Small intestine (tissue), 7 donors: ENCODE measurements around the gene SDSL. TPM values are rescaled to one million over a fixed set of nuclear protein-coding genes. Genes with fewer than 3 reads are reported as not detected.

Source experiments
- DNase-seq, 2 donors: peaks; one replicate each; pipeline versions ENCODE4 v3.0.0 to v3.0.0-alpha.2; 2013
- FAIRE-seq: peaks from 2 replicates; lab custom pipeline; 2012; peaks lifted over from hg19 to GRCh38; lab: Jason Lieb, UNC
- H3K27ac ChIP-seq, 3 donors: one replicate each; pipeline ENCODE4 v1.5.1; 2013; ENCODE audit warnings: low read length in 2 of 3, mild to moderate bottlenecking in 2 of 3, control low read depth in 1 of 3, inconsistent platforms in 1 of 3, low read depth in 1 of 3, moderate library complexity in 1 of 3
- H3K27me3 ChIP-seq, 3 donors: one replicate each; pipeline ENCODE4 v1.6.1; 2013; ENCODE audit warnings: low read length in 3 of 3, inconsistent platforms in 1 of 3; ENCODE audit not compliant: control insufficient read depth in 3 of 3, insufficient read depth in 3 of 3
- H3K36me3 ChIP-seq, 3 donors: one replicate each; pipeline ENCODE4 v1.6.1; 2013; ENCODE audit warnings: low read length in 3 of 3, inconsistent platforms in 1 of 3, low read depth in 1 of 3, mild to moderate bottlenecking in 1 of 3, moderate library complexity in 1 of 3; ENCODE audit not compliant: control insufficient read depth in 3 of 3, insufficient read depth in 2 of 3
- H3K4me1 ChIP-seq, 3 donors: one replicate each; pipeline ENCODE4 v1.6.1; 2013; ENCODE audit warnings: low read length in 2 of 3, inconsistent platforms in 1 of 3, low read depth in 1 of 3, mild to moderate bottlenecking in 1 of 3, moderate library complexity in 1 of 3; ENCODE audit not compliant: control insufficient read depth in 3 of 3, insufficient read depth in 2 of 3
- H3K4me3 ChIP-seq, 3 donors: one replicate each; pipeline ENCODE4 v1.5.1; 2013; ENCODE audit warnings: low read length in 3 of 3, control low read depth in 1 of 3, inconsistent platforms in 1 of 3, low read depth in 1 of 3, mild to moderate bottlenecking in 1 of 3, moderate library complexity in 1 of 3
- H3K9me3 ChIP-seq, 2 donors: one replicate each; pipeline ENCODE4 v1.6.1; 2013; ENCODE audit warnings: low read depth in 1 of 2, low read length in 1 of 2; ENCODE audit not compliant: control insufficient read depth in 2 of 2, insufficient read depth in 1 of 2
- WGBS, 3 donors: extraction: QIAGEN DNeasy Blood & Tissue Kit; methylation state at CpG; one replicate each; pipeline ENCODE4 v1.1.7; 2013; 5-methylcytosine and 5-hydroxymethylcytosine counted together
- polyA plus RNA-seq, 4 donors: library from polyadenylated mRNA; stranded (reverse) in 3 of 4; unstranded in 1 of 4; fragments of 200-250 nt in 3 of 4; fragments of 120-200 nt in 1 of 4; gene quantifications; one replicate each; pipeline versions ENCODE4 v1.2.1 to v1.2.3, GENCODE V29; 2013
- donor health status: healthy with polysubstance abuse.
- donor health status: control.
- donor health status: control.
- donor health status: Bipolar disorder and iron deficiency.
- donor health status: healthy.

The SDSL gene
- polyA plus RNA-seq, 4 donors: 21.0 to 37.6 (median 25.1) TPM

- no peaks in the 10 kb centered on the region for H3K4me1 ChIP-seq
- DNase-seq: no peak
- no peaks in the 10 kb centered on the region for H3K27me3 ChIP-seq
- peaks cover 0 to 24% (median 0%) of the 10 kb centered on the region in 3 donors for H3K36me3 ChIP-seq
- H3K9me3 ChIP-seq: peaks cover 0 to 4% of the 10 kb centered on the region in 2 donors
- H3K27ac ChIP-seq: no peak overlapping the region
- no peak for FAIRE-seq
- no peak overlapping the region for H3K4me3 ChIP-seq
- 88 to 93% (median 92%) methylated on average over 9 of the region's 9 CpGs for WGBS, 3 donors
These were observed 30.4 kb upstream of the SDSL start for GRCh38 chr12:113391650-113392337.

GRCh38 chr12:113392520-113392919, 29.7 kb upstream of the SDSL start:
- H3K36me3 ChIP-seq: peaks cover 0 to 16% (median 0%) of the 10 kb centered on the region in 3 donors
- DNase-seq: no peak
- no peaks in the 10 kb centered on the region for H3K27me3 ChIP-seq
- peaks cover 0 to 4% of the 10 kb centered on the region in 2 donors for H3K9me3 ChIP-seq
- WGBS, 3 donors: 37 to 69% (median 64%) methylated on average over 7 of the region's 7 CpGs
- FAIRE-seq: no peak
- H3K4me3 ChIP-seq: no peak overlapping the region
- H3K27ac ChIP-seq: no peak overlapping the region
- no peaks in the 10 kb centered on the region for H3K4me1 ChIP-seq

GRCh38 chr12:113392988-113393579, 29.1 kb upstream of the SDSL start:
- 70 to 74% (median 71%) methylated on average over 17 of the region's 17 CpGs for WGBS, 3 donors
- Histone ChIP-seq H3K4me3 (no peak overlapping the region), H3K27me3 (no peaks in the 10 kb centered on the region), H3K36me3 (peaks cover 0 to 13% (median 0%) of the 10 kb centered on the region in 3 donors), H3K9me3 (peaks cover 0 to 4% of the 10 kb centered on the region in 2 donors), H3K4me1 (no peaks in the 10 kb centered on the region), H3K27ac (no peak overlapping the region)
- DNase-seq (no peak), FAIRE-seq (no peak)

- Histone ChIP-seq H3K9me3 (peaks cover 0 to 4% of the 10 kb centered on the region in 2 donors), H3K4me3 (no peak overlapping the region), H3K27me3 (no peaks in the 10 kb centered on the region), H3K27ac (no peak overlapping the region), H3K4me1 (no peaks in the 10 kb centered on the region), H3K36me3 (peaks cover 0 to 7% (median 0%) of the 10 kb centered on the region in 3 donors)
- 77 to 86% (median 86%) methylated on average over 5 of the region's 5 CpGs for whole genome bisulfite sequencing, 3 donors
- no peak for FAIRE-seq
- DNase-seq: no peak
These were observed 28.4 kb upstream of the SDSL start for GRCh38 chr12:113393749-113394148.

- Histone ChIP-seq H3K27ac (no peak overlapping the region), H3K9me3 (peaks cover 0 to 4% of the 10 kb centered on the region in 2 donors), H3K36me3 (peaks cover 0 to 2% (median 0%) of the 10 kb centered on the region in 3 donors), H3K27me3 (no peaks in the 10 kb centered on the region), H3K4me3 (no peak overlapping the region), H3K4me1 (no peaks in the 10 kb centered on the region)
- 78 to 83% (median 81%) methylated on average over 5 of the region's 5 CpGs for whole genome bisulfite sequencing, 3 donors
- DNase-seq: no peak
- no peak for FAIRE-seq
These were observed 27.1 kb upstream of the SDSL start for GRCh38 chr12:113395119-113395518.

- FAIRE-seq: no peak
- no peak overlapping the region for H3K27ac ChIP-seq
- H3K27me3 ChIP-seq: no peaks in the 10 kb centered on the region
- H3K4me3 ChIP-seq: no peak overlapping the region
- peaks cover 0 to 4% of the 10 kb centered on the region in 2 donors for H3K9me3 ChIP-seq
- no peak for DNase-seq
- H3K36me3 ChIP-seq: peaks cover 0 to under 1% (median 0%) of the 10 kb centered on the region in 3 donors
- H3K4me1 ChIP-seq: no peaks in the 10 kb centered on the region
These were observed 26.0 kb upstream of the SDSL start for GRCh38 chr12:113396200-113396599.

GRCh38 chr12:113396828-113397496, 25.2 kb upstream of the SDSL start:
- H3K27me3 ChIP-seq: no peaks in the 10 kb centered on the region
- 49 to 70% (median 63%) methylated on average over 12 to 16 of the region's 16 CpGs for WGBS, 3 donors
- no peak for DNase-seq
- FAIRE-seq: no peak
- H3K36me3 ChIP-seq: no peaks in the 10 kb centered on the region
- no peaks in the 10 kb centered on the region for H3K4me1 ChIP-seq
- H3K4me3 ChIP-seq: no peak overlapping the region
- no peak overlapping the region for H3K27ac ChIP-seq
- peaks cover 0 to 4% of the 10 kb centered on the region in 2 donors for H3K9me3 ChIP-seq

GRCh38 chr12:113397497-113398197, 24.5 kb upstream of the SDSL start:
- Histone ChIP-seq H3K27ac (no peak overlapping the region), H3K4me3 (no peak overlapping the region), H3K4me1 (no peaks in the 10 kb centered on the region), H3K9me3 (peaks cover 0 to 4% of the 10 kb centered on the region in 2 donors), H3K27me3 (no peaks in the 10 kb centered on the region), H3K36me3 (no peaks in the 10 kb centered on the region)
- FAIRE-seq (no peak), DNase-seq (no peak)
- 38 to 57% (median 48%) methylated on average over 10 of the region's 10 CpGs for WGBS, 3 donors
